Retinal pigment epithelial cell (primary cell): Measurements from ENCODE around the gene CBFB.
"Not testable (repeated sequence)": the region's sequence is repeated elsewhere in the genome, so short reads cannot be mapped to it uniquely, and the experiment has no call there.

Experiments used
- DNase-seq: peaks from one replicate; pipeline ENCODE4 v3.0.0-alpha.2; 2010; ENCODE audit warnings: low read depth
- H3K4me3 ChIP-seq: 2 replicates; pipeline ENCODE4 v1.5.1; 2011; ENCODE audit warnings: mild to moderate bottlenecking, low read length, control low read depth, moderate library complexity
- TF ChIP-seq, protein P1 (sequence below): conservative IDR thresholded peaks from 2 replicates; pipeline ENCODE4 v1.5.1; 2011; ENCODE audit warnings: low read depth, low read length, control low read depth, inconsistent platforms

Gene CBFB

GRCh38 chr16:67040906-67041305 is 12.0 kb downstream of the CBFB start:
- TF ChIP-seq, protein P1, sequence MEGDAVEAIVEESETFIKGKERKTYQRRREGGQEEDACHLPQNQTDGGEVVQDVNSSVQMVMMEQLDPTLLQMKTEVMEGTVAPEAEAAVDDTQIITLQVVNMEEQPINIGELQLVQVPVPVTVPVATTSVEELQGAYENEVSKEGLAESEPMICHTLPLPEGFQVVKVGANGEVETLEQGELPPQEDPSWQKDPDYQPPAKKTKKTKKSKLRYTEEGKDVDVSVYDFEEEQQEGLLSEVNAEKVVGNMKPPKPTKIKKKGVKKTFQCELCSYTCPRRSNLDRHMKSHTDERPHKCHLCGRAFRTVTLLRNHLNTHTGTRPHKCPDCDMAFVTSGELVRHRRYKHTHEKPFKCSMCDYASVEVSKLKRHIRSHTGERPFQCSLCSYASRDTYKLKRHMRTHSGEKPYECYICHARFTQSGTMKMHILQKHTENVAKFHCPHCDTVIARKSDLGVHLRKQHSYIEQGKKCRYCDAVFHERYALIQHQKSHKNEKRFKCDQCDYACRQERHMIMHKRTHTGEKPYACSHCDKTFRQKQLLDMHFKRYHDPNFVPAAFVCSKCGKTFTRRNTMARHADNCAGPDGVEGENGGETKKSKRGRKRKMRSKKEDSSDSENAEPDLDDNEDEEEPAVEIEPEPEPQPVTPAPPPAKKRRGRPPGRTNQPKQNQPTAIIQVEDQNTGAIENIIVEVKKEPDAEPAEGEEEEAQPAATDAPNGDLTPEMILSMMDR = no peak
- H3K4me3 ChIP-seq = no peak overlapping the region
- no peak for DNase-seq

DNA sequence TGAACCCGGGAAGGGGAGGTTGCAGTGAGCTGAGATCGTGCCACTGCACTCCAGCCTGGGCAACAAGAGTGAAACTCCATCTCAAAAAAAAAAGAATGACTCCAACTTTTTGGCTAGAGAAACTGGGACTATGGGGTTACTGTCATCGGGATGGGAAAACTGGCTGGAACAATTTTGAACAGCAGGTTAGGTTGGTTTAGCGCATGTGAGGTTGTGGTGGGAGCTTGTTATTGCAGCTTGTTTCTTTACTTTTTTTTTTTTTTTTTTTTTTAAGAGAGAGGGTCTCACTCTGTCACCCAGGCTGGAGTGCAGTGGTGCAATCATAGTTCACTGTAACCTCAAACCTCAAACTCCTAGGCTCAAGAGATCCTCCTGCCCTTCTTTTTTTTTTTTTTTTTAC is 12.6 kb downstream of the CBFB start:
- DNase-seq, H3K4me3 ChIP-seq: not testable (repeated sequence)

GRCh38 chr16:67043420-67043819 is 14.5 kb downstream of the CBFB start:
- H3K4me3 ChIP-seq = no peak overlapping the region
- TF ChIP-seq, protein P1 = no peak
- DNase-seq = no peak

DNA sequence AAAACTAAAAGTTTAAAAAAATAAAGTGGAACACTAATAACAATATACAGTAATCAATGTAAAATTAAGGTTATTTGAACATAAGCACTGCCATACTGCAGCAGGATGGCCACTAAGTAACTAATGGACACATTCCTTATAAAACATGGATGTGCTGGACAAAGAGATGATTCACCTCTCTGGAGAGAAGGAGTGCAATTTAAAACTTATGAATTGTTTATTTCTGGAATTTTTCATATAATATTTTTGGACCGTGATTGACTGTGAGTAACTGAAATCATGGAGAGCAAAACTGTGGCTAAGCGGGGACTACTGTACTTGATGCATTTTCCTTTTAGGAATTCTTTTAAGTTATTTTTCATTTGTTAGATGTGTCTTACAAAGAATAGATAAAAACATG is 21.8 kb downstream of the CBFB start:
- TF ChIP-seq, protein P1 = no peak
- DNase-seq = no peak
- H3K4me3 ChIP-seq = no peak overlapping the region

DNA sequence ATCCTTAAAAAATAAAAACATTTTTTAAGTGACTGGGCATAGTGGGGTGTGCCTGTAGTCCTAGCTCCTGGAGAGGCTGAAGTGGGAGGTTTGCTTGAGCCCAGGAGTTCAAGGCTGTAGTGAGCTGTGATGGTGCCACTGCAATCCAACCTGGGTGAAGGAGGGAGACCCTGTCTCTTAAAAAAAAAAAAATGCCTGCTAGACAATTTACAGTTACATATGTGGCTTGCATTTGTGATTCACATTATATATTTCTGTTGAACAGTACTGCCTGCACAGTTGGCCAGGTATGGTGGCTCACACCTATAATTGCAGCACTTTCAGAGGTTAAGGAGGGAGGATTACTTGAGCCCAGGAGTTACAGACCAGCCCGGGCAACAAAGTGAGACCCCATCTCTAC is 23.4 kb downstream of the CBFB start:
- no peak overlapping the region for H3K4me3 ChIP-seq
- TF ChIP-seq, protein P1 = no peak
- no peak for DNase-seq

GRCh38 chr16:67053767-67054334 is 24.9 kb downstream of the CBFB start:
- H3K4me3 ChIP-seq = no peak overlapping the region
- TF ChIP-seq, protein P1 = no peak
- DNase-seq = no peak

DNA sequence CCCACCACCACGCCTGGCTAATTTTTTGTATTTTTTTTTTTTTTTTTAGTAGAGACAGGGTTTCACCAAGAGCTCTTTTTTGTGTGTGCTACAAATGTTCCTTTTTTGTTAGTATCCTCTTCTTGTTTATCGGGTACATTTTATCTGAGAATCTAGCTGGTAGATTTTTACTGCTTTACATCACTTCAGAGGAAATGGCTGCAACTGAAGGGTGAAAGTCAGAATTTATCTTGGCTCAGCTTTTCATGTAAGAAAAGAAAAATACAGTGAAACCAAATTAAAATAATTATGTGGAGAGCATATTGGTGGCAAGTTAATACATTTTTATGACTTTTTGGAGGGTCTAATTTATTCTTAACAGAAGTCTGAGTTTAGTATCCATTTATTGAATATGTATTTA is 26.0 kb downstream of the CBFB start:
- no peak overlapping the region for H3K4me3 ChIP-seq
- no peak for DNase-seq
- TF ChIP-seq, protein P1 = no peak
